Measurements from ENCODE around the gene CALD1.
A peak's percentile ranks its signal among the peaks of the same experiment; 100 is the strongest.

CALD1 gene

DNA sequence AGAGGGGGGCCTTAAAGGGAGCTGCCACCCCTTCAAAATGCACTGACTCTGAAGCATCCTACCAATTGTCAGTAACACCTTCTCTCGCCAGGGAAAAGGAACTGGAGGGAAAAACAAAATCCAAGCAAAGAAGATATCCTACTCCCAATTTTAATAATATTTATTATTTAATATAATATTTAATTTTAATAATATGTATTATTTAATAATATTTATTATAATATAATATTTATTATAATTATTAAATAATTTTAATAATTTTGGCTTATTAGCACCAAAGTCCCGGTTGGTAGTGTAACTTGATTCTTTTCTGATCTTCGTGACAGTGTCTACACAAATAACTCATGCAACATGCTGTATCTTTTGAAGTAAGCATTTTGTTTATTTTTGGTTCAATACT, 148.3 kb downstream of the CALD1 start:
- DNase-seq (ENCODE audit: low read depth) = no peak

DNA sequence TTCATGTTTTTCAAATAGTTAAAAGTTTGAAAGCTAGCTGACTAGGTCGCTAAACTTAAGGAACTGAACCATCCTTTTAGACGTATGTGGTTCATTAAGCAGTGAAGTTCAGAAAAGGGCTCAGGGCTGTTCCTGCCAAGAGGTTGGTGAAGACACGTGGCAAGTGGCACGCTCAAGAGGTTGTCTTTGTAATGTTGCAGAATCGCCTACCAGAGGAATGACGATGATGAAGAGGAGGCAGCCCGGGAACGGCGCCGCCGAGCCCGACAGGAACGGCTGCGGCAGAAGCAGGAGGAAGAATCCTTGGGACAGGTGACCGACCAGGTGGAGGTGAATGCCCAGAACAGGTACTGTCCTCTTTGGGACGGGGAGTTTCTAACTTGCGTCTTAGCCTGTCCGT, 149.1 kb downstream of the CALD1 start:
- no peak for DNase-seq (ENCODE audit: low read depth)

DNA sequence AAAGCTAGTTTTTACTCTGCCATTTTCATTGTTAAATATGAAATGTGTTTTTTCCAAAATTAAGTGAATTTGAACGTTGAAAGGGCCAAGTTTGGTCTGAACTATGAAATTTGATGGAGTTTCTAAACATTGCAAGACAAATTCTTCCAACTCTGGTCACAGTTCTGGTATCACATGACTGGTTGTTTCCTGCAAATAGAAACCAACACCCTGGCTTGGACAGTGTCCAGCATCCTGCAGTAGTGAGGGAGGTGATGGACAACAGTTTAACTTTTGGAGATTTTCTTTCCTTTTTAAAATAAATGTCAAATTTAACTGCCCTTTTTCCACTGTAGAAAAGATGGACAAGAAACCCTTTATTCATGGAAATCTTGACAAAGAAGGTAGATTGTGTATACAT, 152.1 kb downstream of the CALD1 start:
- DNase-seq (ENCODE audit: low read depth) = no peak

DNA sequence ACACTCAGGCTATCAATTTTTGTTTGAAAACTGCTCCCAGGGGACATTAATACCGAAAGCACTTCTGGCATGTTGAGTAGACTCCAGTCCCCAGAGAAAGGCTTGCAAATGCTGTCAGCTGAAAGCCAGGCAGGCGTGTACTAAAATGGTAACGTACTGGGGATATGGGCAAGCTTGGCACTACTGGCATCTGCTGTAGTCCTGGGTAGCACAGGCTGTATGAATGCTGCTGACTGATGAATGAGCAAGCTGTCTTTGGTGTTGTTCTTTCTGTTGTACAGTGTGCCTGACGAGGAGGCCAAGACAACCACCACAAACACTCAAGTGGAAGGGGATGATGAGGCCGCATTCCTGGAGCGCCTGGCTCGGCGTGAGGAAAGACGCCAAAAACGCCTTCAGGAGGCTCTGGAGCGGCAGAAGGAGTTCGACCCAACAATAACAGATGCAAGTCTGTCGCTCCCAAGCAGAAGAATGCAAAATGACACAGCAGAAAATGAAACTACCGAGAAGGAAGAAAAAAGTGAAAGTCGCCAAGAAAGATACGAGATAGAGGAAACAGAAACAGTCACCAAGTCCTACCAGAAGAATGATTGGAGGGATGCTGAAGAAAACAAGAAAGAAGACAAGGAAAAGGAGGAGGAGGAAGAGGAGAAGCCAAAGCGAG, 153.4 kb downstream of the CALD1 start:
- DNase-seq (ENCODE audit: low read depth) = no peak

DNA sequence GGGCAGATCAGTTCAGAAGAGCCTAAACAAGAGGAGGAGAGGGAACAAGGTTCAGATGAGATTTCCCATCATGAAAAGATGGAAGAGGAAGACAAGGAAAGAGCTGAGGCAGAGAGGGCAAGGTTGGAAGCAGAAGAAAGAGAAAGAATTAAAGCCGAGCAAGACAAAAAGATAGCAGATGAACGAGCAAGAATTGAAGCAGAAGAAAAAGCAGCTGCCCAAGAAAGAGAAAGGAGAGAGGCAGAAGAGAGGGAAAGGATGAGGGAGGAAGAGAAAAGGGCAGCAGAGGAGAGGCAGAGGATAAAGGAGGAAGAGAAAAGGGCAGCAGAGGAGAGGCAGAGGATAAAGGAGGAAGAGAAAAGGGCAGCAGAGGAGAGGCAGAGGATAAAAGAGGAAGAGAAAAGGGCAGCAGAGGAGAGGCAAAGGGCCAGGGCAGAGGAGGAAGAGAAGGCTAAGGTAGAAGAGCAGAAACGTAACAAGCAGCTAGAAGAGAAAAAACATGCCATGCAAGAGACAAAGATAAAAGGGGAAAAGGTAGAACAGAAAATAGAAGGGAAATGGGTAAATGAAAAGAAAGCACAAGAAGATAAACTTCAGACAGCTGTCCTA, 154.1 kb downstream of the CALD1 start:
- DNase-seq (ENCODE audit: low read depth) = no peak

DNA sequence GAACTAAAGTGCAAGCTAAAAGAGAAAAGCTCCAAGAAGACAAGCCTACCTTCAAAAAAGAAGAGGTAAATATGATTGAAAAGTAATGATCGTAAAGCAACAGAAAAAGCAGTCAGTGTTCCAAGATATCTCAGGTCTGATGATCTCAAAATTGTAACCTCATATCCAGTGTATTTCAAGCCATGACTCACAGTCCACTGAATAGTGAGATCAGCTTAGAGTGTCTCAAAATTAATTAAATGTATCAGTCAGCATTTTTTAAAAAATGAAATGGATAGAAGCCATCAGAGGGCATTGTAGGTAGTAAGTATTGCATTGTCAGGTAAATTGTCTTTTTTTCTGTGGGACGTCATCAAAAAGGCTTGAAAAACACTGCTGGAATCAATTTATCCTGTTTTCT, 156.3 kb downstream of the CALD1 start:
- DNase-seq (ENCODE audit: low read depth) = no peak

DNA sequence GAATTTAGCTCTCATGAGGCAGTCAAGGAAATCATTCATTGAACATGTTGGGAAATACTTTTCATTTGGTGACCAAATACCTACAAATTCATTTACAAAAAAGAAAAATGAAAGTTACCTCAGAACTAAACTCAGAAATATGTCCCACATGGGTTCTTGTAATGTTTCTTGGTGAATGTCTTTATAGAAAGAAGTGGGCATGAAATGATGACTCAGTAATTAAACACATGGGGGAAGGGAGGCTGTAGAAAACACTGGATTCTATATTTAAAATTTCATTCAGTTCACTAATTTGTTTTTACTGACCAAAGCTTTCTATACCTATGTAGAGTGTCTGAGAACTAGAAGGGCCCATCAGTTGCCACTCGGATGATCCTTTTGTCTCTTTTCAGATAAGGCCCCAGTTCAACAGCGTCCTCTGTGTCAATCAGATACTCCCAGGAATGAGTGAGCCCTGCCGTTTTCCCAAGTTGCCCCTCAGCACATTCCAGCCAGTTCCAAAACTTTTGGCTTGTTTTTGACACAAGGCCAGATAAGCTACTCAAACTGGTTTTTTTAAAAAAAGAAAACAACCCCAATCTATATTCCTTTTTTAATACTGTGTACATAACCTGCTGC, 157.6 kb downstream of the CALD1 start:
- no peak for DNase-seq (ENCODE audit: low read depth)

DNA sequence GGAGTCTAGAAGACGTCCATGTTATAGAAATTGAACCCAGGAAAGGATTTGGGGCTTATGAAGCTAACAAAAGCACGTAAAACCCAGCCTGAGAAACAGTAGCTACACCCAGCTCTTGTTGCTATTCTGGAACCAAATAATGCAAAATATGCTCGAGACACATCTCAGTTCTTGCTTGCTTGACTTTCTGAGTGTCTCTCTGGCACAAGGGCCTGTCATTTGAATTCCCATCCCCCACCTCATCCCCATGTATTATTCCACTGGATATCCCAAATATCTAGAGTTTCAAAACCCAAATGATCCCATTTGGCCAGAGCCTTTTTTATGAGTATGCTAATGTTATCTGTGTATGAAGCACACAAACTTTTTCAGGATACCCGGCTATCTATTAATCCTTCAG, 158.7 kb downstream of the CALD1 start:
- DNase-seq (ENCODE audit: low read depth) = no peak

DNA sequence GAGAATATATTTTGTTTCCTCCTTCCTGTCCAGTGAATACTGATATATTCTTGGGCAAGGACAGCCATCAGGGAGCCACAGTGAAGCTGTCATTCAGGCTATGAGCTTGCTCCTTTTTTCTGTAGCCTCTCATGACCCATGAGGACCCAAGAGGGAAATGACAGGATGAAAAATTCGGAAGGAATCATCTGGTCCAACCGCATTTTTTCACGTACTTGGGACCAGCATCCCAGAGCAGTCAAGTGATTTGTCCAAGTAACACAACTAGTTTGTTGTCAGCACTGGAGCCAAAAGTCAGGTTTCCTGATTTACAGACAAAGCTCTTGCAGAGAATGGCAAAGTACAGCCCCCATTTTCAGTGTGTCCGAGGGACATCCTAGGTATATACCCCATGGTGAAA, 159.7 kb downstream of the CALD1 start:
- DNase-seq (ENCODE audit: low read depth) = no peak

DNA sequence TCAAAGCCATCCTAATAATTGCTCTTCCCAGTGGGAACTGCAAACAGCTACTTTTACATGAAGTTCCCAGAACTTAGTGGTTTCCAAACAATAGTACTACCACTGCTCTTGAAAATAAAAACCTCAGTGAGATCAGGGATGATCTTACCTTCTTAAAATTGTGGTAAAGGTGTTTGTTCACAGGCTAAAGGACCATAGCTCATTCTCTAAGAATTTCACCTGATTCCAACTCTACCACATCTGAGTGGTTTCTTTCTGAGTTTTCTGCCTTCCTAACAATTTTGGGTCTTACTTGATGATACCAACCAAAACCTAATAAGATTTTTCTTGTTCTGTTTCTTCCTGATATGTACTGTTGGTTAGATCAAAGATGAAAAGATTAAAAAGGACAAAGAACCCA, 161.3 kb downstream of the CALD1 start:
- DNase-seq (ENCODE audit: low read depth) = no peak

DNA sequence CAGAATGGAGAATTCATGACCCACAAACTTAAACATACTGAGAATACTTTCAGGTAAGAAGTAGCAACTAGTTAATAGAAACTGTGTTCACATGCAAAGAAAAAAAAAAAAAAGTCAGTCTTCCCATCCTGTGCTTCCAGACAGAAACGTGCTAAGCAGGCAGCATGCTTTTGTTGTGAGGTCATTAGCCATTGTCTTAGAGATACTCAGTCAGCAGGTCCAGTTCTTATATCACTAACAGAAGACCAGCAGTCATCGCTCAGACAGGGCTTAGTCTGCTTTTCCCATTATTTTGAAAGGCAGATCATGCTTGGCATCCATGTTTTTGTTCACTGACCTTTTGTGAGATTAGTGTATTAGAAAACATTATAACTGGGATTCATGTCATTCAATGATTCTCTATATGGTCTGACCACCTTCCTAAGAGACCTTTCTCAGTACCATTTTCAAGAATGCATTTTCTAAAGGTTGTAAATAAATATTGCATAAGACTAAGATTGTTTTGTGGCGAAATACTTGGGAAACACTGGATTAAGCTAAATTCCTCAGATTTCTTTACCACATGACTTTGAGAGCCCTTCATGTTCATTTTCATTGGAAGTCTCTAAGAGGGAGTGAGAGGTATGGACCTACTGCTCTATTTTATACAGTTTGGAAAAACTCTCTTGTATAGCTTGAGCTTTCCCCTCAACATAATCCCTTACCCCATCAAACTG, 161.9 kb downstream of the CALD1 start:
- DNase-seq (ENCODE audit: low read depth) = peak; percentile 58

DNA sequence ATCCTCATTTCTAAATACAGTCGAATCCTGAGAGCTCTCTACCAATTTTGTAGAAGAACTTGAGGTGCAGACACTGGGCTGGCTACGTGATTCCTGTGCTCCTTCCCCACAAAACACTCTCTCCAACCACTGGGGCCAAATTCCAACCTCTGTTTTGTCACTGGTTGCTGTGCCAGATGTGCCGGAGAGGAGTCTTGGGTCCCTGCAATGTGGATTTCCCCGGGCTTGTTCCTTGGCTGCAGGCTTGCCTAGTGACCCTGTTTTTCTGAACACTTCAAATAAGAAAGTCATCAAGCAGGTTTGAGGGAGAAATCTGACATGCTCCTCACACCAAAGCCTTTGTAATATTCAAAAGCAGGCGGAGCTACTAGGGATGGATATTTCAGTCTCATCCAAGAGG, 162.5 kb downstream of the CALD1 start:
- DNase-seq (ENCODE audit: low read depth) = no peak

DNA sequence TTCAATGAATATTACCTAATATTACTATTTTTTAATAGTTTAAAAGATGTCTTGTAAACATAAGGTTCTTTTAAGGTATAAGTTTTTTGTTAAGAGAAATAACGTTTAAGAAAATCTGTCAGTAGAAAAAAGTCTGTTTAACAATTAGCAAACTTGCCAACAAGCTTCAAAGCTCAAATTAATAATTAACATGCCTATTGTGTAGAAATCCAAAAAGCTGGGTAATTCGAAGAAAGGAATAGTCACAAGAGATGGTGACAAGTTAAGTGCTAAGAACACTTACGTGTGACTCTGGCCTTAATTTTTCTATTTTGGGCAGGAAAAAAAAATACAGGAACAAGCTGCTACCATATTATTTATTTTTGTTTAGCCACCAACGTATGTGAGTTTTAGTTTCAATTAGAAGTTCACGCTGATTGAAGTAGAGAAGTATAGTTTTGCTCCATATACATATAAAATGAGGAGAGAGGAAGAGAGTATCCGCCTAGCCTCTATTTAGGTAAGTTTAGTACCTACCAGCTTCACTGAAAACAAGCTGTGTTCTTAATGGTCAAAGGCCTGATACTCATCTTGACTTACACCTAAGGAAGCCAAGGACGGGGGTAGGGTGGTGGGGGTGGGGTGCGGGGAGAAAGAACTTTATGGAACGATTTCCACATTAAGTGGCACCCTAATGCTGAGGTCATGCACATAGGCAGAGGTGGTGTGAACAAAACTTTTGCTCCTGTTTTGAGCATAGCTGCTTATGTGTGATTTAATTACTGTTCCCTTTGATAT, 163.4 kb downstream of the CALD1 start:
- DNase-seq (ENCODE audit: low read depth) = no peak

DNA sequence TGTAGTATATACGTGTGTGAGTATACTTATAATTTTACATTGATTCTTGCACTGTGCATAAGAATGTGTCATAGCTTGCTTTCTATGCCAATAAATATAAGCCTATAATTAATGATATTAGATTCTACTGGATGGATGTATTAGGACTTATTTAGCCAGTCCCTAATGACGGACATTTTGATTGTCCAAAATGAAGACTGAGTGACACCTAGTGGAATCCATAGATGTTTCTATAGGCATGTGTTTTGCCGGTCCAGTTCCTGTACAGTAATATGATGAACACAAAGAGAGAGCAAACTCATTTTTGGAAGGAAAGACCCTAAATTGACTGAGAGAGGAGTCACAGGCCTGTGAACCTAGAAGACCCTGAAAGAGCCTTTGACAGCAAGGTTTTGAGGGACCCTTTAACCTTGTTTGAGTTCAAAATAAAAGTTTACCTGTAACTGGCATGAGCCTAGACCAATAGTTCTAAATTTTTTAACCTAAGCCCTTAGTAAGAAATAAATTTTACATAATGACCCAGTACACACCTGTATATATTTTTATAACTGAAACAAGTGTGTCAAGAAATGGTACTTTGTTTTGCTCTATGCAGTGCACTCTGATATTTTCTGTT, 164.5 kb downstream of the CALD1 start:
- no peak for DNase-seq (ENCODE audit: low read depth)

DNA sequence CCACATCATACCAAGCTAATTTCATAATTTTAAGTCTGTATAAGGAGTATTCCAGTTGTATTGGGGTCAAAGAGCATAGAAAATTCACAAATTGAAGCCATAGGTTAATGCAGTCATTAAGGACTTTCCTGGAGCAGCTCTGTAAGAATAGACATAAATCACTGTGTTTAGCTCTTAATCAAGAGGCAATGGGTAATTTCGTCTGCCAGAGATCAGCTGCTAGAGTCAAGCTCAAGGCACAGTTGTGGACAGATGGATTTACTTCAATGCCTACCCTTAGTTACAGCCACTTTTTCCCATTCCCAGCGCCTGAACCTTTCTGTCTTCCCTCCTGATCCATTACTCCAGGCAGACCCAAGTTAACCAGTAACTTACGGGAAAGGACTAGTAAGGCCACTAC, 166.3 kb downstream of the CALD1 start:
- DNase-seq (ENCODE audit: low read depth) = no peak

DNA sequence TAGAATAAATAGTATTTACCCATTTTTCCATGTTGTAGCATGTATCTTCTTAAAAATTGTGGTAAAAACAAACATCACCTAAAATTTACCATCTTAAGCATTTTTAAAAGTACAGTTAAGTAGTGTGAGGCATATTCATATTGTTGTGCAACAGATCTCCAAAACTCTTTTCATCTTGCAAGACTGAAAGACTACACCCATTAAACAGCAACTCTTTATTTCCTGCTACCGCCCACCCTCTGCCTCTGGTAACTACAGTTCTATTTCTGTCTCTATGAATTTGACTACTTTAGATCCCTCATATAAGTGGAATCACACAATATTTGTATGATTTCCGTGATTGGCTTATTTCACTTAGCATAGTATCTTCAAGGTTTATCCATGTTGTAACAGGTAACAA, 166.8 kb downstream of the CALD1 start:
- DNase-seq (ENCODE audit: low read depth) = no peak

DNA sequence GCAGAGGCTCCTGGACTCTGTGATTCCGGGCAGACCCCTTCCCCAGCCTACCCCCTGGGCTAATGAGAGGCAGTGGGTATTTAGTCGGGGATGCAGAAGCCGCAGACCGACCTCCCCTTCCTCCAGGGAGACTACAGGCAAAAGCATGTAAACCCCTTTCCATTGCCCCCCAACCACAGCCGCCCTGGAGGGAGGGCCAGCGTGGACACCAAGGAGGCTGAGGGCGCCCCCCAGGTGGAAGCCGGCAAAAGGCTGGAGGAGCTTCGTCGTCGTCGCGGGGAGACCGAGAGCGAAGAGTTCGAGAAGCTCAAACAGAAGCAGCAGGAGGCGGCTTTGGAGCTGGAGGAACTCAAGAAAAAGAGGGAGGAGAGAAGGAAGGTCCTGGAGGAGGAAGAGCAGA, 167.9 kb downstream of the CALD1 start:
- no peak for DNase-seq (ENCODE audit: low read depth)

DNA sequence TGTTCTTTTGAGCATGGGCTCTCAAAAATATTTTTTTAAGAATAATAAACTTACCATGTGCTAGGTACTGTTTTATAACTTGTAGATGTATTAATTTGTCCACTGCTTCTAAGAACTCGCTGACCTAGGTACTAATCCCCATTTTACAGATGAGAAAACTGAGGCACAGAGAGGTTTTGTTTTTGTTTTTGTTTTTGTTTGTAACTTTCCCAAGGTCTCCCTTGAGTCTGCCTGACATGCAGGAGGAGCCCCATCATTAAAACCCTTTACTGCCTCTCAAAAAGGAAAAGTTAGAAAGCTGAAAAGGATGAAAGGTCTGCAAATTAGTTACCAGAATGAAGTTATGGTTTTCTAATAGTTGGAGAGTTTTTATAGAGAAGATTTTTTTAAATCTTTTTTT, 168.4 kb downstream of the CALD1 start:
- no peak for DNase-seq (ENCODE audit: low read depth)

DNA sequence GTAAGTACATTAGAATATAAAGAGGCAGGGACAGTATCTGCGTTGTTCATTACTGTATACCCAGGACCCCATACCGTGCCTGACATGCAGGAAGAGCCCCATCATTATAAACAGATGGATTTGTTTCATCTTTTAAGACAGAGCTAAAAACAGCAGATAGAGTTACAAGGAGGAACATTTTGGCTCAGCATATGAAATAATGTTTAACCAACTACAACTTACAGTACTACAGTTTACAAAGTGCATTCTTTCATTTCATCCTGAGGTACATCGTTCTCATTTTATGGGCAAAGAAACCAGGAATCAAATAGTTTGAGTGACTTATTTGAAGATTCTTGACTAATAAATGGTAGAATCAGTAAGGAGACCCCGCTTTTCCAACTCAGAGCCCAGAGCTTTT, 168.8 kb downstream of the CALD1 start:
- DNase-seq (ENCODE audit: low read depth) = no peak

DNA sequence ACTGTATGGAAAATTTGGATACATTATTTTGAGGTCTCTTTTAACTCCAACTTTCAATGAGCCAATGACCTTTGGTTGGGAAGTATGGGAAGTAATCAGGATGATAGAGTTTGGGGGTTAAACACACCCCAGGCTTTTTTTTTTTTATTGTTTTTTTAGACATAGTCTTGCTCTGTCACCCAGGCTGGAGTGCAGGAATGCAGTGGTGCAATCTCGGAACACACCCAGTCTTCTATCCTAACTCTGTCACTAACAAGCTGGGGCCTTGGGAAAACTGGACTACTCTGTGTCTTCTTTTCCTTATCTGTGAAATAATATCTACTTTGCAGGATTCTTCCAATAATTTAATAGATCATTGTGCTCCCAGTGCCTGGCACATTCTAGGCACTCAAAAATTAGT, 169.3 kb downstream of the CALD1 start:
- DNase-seq (ENCODE audit: low read depth) = no peak

DNA sequence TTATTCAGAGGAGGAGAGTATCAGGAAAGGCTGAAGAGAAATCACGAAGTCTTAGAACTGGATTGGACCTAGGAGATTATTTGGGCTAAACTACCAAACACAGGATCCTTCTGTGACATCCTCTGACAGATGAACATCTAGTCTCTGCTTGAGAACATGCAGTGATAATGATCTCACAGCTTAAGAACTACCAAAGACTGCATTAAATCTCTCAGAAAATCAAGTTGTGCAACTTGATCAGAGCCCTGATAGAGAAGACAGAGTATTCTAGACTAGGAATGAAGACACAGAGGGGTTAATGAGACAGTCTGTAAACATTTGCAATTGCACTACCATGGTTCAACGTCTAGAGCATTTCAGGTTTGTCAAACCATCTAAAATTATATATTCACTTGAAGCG, 169.7 kb downstream of the CALD1 start:
- no peak for DNase-seq (ENCODE audit: low read depth)
